Pancreas (tissue), 10 donors: ENCODE results near the gene LRRIQ4. TPM values are rescaled to one million over a fixed set of nuclear protein-coding genes. Genes with fewer than 3 reads are reported as not detected.

ENCODE experiments used
- ATAC-seq, 4 donors: fragments of 200-7000 bp; cut with Tn5 transposase; one replicate each; pipeline versions ENCODE4 v1.8.0 to v1.9.1; 2020; ENCODE audit warnings: mild to moderate bottlenecking in 4 of 4, moderate library complexity in 4 of 4
- DNase-seq, 6 donors: peaks; one replicate each; pipeline ENCODE4 v3.0.0-alpha.2; 2020
- FAIRE-seq: peaks from 2 replicates; lab custom pipeline; 2012; peaks lifted over from hg19 to GRCh38; lab: Jason Lieb, UNC
- H3K27ac ChIP-seq, 4 donors: fragments of 200-600 bp; sonication (generic); 1 replicate in 3 of 4; 2 replicates in 1 of 4; pipeline versions ENCODE4 v1.5.0 to v1.8.0; 2020
- H3K27me3 ChIP-seq, 4 donors: fragments of 200-600 bp; one replicate each; pipeline ENCODE4 v1.8.0; 2021
- H3K36me3 ChIP-seq, 3 donors: fragments of 200-600 bp; sonication (generic) in 1 of 3; one replicate each; pipeline versions ENCODE4 v1.5.0 to v1.8.0; 2020 to 2021
- H3K4me1 ChIP-seq, 3 donors: fragments of 200-600 bp; one replicate each; pipeline ENCODE4 v1.8.0; 2021
- H3K4me3 ChIP-seq, 4 donors: fragments of 200-600 bp; sonication (generic) in 2 of 4; one replicate each; pipeline versions ENCODE4 v1.5.0 to v1.8.0; 2020 to 2021
- H3K9me3 ChIP-seq, 4 donors: fragments of 200-600 bp; one replicate each; pipeline ENCODE4 v1.8.0; 2021
- WGBS, 2 donors: extraction: QIAGEN DNeasy Blood & Tissue Kit; methylation state at CpG; one replicate each; pipeline ENCODE4 v1.1.7; 2013; 5-methylcytosine and 5-hydroxymethylcytosine counted together
- intact Hi-C, 3 donors: fragments of 100-400 bp; cut with DNase I; formaldehyde crosslinking; loops; one replicate each; pipeline versions ENCODE4 v1.11.1 to v1.14.2; 2022
- polyA plus RNA-seq, 2 donors: library from polyadenylated mRNA; stranded (reverse); fragments of 200-250 nt; gene quantifications; one replicate each; pipeline ENCODE4 v1.2.3, GENCODE V29; 2013
- total RNA-seq, 6 donors: library from RNA; stranded (reverse); fragmentation: NEBNext Ultra II Directional in 4 of 6; extraction: Animal tissue kit (Norgen Biotek cat#: 25700) in 4 of 6; gene quantifications; one replicate each; pipeline versions ENCODE4 v1.2.1 to v1.2.4, GENCODE V29; 2021 to 2023
- TF ChIP-seq, protein P1 (sequence below), 4 donors: fragments of 200-600 bp; sonication (generic) in 3 of 4; IDR thresholded peaks; one replicate each; pipeline versions ENCODE4 v1.5.0 to v1.8.0; 2021; ENCODE audit warnings: antibody characterized with exemption in 4 of 4
- donor health status: healthy with polysubstance abuse.
- donor health status: DM: no; HTN: no; CAD: no; lungs with moderate emphysema.
- donor health status: DM: no; HTN: no; CAD: no.
- donor health status: control.
- donor health status: control.
- donor health status: Bipolar disorder and iron deficiency.
- donor health status: DM: yes; HTN: yes; CAD: no.
- donor health status: DM: no; HTN: no; CAD: no.
- donor health status: DM: no; HTN: no; CAD: no.
- donor health status: DM: yes; HTN: yes; CAD: no.

The LRRIQ4 gene
- total and polyA plus RNA-seq, 8 donors, result not detected

GRCh38 chr3:169841171-169841570 lies 28.5 kb downstream of the LRRIQ4 start:
- intact Hi-C loops, result no loop called here
- ATAC-seq (no peak), FAIRE-seq (no peak), DNase-seq (no peak)
- TF ChIP-seq, protein P1, sequence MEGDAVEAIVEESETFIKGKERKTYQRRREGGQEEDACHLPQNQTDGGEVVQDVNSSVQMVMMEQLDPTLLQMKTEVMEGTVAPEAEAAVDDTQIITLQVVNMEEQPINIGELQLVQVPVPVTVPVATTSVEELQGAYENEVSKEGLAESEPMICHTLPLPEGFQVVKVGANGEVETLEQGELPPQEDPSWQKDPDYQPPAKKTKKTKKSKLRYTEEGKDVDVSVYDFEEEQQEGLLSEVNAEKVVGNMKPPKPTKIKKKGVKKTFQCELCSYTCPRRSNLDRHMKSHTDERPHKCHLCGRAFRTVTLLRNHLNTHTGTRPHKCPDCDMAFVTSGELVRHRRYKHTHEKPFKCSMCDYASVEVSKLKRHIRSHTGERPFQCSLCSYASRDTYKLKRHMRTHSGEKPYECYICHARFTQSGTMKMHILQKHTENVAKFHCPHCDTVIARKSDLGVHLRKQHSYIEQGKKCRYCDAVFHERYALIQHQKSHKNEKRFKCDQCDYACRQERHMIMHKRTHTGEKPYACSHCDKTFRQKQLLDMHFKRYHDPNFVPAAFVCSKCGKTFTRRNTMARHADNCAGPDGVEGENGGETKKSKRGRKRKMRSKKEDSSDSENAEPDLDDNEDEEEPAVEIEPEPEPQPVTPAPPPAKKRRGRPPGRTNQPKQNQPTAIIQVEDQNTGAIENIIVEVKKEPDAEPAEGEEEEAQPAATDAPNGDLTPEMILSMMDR (IDR thresholded peaks at IDR 0.05), result no peak
- H3K4me1 ChIP-seq, result no peaks in the 10 kb centered on the region
- WGBS, 2 donors, result 50 to 51% methylated on average over 4 of the region's 4 CpGs
- H3K27me3 ChIP-seq, result peaks cover 0 to 5% (median 0%) of the 10 kb centered on the region in 4 donors
- H3K27ac ChIP-seq, result no peak overlapping the region
- no peaks in the 10 kb centered on the region for H3K36me3 ChIP-seq
- no peaks in the 10 kb centered on the region for H3K9me3 ChIP-seq
- no peak overlapping the region for H3K4me3 ChIP-seq

DNA sequence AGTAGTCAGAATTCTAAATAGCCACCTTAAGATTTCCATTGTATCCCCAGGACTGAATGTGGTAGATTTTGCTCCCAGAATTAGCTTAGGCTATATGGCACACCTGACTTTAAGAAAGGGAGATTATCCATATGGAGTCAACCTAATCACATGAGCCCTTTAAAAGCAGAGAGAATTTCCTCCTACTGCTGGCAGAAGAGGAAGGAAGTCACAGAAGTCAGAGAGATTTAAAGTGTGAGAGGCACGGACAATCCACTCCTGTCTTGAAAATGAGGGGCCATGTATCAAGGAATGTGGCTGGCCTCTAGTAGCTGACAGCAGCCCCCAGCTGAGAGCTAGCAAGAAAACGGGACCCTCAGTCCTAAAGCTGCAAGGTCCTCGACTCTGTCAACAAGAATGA lies 30.3 kb downstream of the LRRIQ4 start:
- no peaks in the 10 kb centered on the region for H3K27me3 ChIP-seq
- DNase-seq, result no peak
- no peaks in the 10 kb centered on the region for H3K4me1 ChIP-seq
- H3K36me3 ChIP-seq, result no peaks in the 10 kb centered on the region
- no peak for ATAC-seq
- H3K27ac ChIP-seq, result no peak overlapping the region
- 74% methylated on average over 3 of the region's 3 CpGs for WGBS, 2 donors
- TF ChIP-seq, protein P1 (IDR thresholded peaks at IDR 0.05), result no peak
- intact Hi-C loops, result no loop called here
- H3K4me3 ChIP-seq, result no peak overlapping the region
- H3K9me3 ChIP-seq, result no peaks in the 10 kb centered on the region
- FAIRE-seq, result no peak

- Histone ChIP-seq H3K27me3 (no peaks in the 10 kb centered on the region), H3K27ac (no peak overlapping the region), H3K36me3 (no peaks in the 10 kb centered on the region), H3K4me3 (no peak overlapping the region), H3K9me3 (no peaks in the 10 kb centered on the region), H3K4me1 (no peaks in the 10 kb centered on the region)
- WGBS, 2 donors, result 87 to 93% methylated on average over 11 of the region's 11 CpGs
- DNase-seq, result no peak
- ATAC-seq, result no peak
- no peak for FAIRE-seq
- intact Hi-C loops, result no loop called here
- TF ChIP-seq, protein P1 (IDR thresholded peaks at IDR 0.05), result no peak
Measured at GRCh38 chr3:169846458-169847193, 34.0 kb downstream of the LRRIQ4 start.

GRCh38 chr3:169847896-169848295 lies 35.2 kb downstream of the LRRIQ4 start:
- no peaks in the 10 kb centered on the region for H3K27me3 ChIP-seq
- H3K27ac ChIP-seq, result no peak overlapping the region
- DNase-seq, result no peak
- no peak overlapping the region for H3K4me3 ChIP-seq
- no peak for FAIRE-seq
- no peaks in the 10 kb centered on the region for H3K36me3 ChIP-seq
- no peaks in the 10 kb centered on the region for H3K9me3 ChIP-seq
- TF ChIP-seq, protein P1 (IDR thresholded peaks at IDR 0.05), result no peak
- no peak for ATAC-seq
- WGBS, 2 donors, result 57 to 59% methylated on average over 4 of the region's 4 CpGs
- no peaks in the 10 kb centered on the region for H3K4me1 ChIP-seq
- intact Hi-C loops, result no loop called here

DNA sequence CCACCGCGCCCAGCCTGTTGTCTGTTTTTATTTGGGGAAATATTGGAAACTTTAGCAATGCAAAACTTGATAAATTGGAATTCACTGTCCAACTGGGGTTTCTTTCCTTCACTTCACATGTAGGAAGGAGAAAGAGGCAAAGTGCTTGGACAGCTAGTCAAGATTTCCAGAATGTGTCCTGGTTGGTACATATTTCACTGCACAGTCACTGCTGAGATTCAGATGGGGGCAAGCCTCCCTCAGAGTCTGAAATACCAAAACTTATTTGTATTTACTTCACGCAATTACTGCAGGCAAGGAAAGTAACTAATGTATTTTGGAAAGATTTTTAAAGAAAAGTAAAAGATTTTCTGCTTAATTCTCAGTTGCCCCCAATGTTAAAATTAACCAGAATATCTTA lies 36.1 kb downstream of the LRRIQ4 start:
- TF ChIP-seq, protein P1 (IDR thresholded peaks at IDR 0.05), result no peak
- Histone ChIP-seq H3K36me3 (no peaks in the 10 kb centered on the region), H3K4me3 (no peak overlapping the region), H3K4me1 (no peaks in the 10 kb centered on the region), H3K27me3 (no peaks in the 10 kb centered on the region), H3K9me3 (no peaks in the 10 kb centered on the region), H3K27ac (no peak overlapping the region)
- FAIRE-seq (no peak), ATAC-seq (no peak), DNase-seq (no peak)
- intact Hi-C loops, result no loop called here
- 94 to 95% methylated on average over 3 of the region's 3 CpGs for WGBS, 2 donors
